GM12878 (cell line): Measurements from ENCODE around the gene DIP2C. TPM values are rescaled to one million over a fixed set of nuclear protein-coding genes. Genes with fewer than 3 reads are reported as not detected.

Experiments
- ATAC-seq: fragments of 200-7000 bp; cut with Tn5 transposase; 3 replicates; pipeline ENCODE4 v1.9.1; 2020; ENCODE audit warnings: mild to moderate bottlenecking, moderate library complexity
- BruUV-seq: library from RNA; stranded (reverse); fragments of 400-500 nt; replicated peaks from 2 replicates; lab custom pipeline; 2021; lab: Mats Ljungman, UMichigan
- CTCF ChIA-PET: fragments of 300-600 bp; sonication (Branson Sonifier 250); formaldehyde crosslinking; extraction: SDS; loops from one replicate; lab custom pipeline; 2021; ENCODE audit warnings: inconsistent platforms; lab: Yijun Ruan, JAX
- POLR2A ChIA-PET: fragments of 350-600 bp; formaldehyde crosslinking; extraction: SDS; loops from one replicate; lab custom pipeline; 2021; ENCODE audit warnings: inconsistent platforms; lab: Charles Lee
- RAD21 ChIA-PET: fragments of 300-600 bp; sonication (Branson Sonifier 250); formaldehyde crosslinking; loops from one replicate; lab custom pipeline; 2023; ENCODE audit warnings: antibody characterized with exemption; ENCODE audit not compliant: unreplicated experiment; lab: Charles Lee
- SMC1A ChIA-PET: fragments of 300-600 bp; sonication (Branson Sonifier 250); formaldehyde crosslinking; loops from one replicate; lab custom pipeline; 2023; ENCODE audit not compliant: unreplicated experiment, uncharacterized antibody; lab: Charles Lee
- DNase-seq: peaks from one replicate; pipeline ENCODE4 v3.0.0-alpha.2; 2011; ENCODE audit warnings: low read depth, low spot score
- FAIRE-seq: peaks from 3 replicates; lab custom pipeline; 2011; peaks lifted over from hg19 to GRCh38; lab: Jason Lieb, UNC
- H2AFZ ChIP-seq: 2 replicates; pipeline ENCODE4 v1.6.0; 2011; ENCODE audit warnings: low read depth, low read length, control low read depth; ENCODE audit not compliant: control insufficient read depth
- H3K27ac ChIP-seq: 2 replicates; pipeline ENCODE4 v1.5.1; 2011; ENCODE audit warnings: control low read depth; ENCODE audit not compliant: control insufficient read depth, insufficient read depth
- H3K27me3 ChIP-seq, 2 experiments: replicated peaks in 1 of 2; 2 replicates each; pipeline versions ENCODE4 v1.6.0 to v1.6.1; 2011; ENCODE audit warnings: low read length in 1 of 2; ENCODE audit not compliant: control insufficient read depth in 2 of 2, insufficient read depth in 2 of 2
- H3K36me3 ChIP-seq, 2 experiments: 2 replicates each; pipeline ENCODE4 v1.5.1; 2011; ENCODE audit warnings: low read length in 1 of 2; ENCODE audit not compliant: control insufficient read depth in 2 of 2, insufficient read depth in 2 of 2
- H3K4me1 ChIP-seq: 2 replicates; pipeline ENCODE4 v1.6.1; 2011; ENCODE audit warnings: mild to moderate bottlenecking, low read length, moderate library complexity, mixed read lengths; ENCODE audit not compliant: control insufficient read depth, insufficient read depth
- H3K4me2 ChIP-seq: 2 replicates; pipeline ENCODE4 v1.6.0; 2011; ENCODE audit warnings: control low read depth; ENCODE audit not compliant: control insufficient read depth, insufficient read depth
- H3K4me3 ChIP-seq: fragments of 200-600 bp; sonication (generic); 2 replicates; pipeline ENCODE4 v1.5.1; 2016
- H3K79me2 ChIP-seq: 2 replicates; pipeline ENCODE4 v1.6.0; 2011; ENCODE audit warnings: low read length; ENCODE audit not compliant: control insufficient read depth, insufficient read depth
- H3K9ac ChIP-seq: 2 replicates; pipeline ENCODE4 v1.8.0; 2011; ENCODE audit warnings: low read length, control low read depth, mixed read lengths; ENCODE audit not compliant: control insufficient read depth, insufficient read depth
- H3K9me3 ChIP-seq: replicated peaks from 3 replicates; pipeline ENCODE4 v1.5.1; 2011; ENCODE audit warnings: mild to moderate bottlenecking, low read length; ENCODE audit not compliant: control insufficient read depth, insufficient read depth
- H4K20me1 ChIP-seq: 2 replicates; pipeline ENCODE4 v1.6.0; 2011; ENCODE audit not compliant: control insufficient read depth, insufficient read depth
- ATF2 ChIP-seq: IDR thresholded peaks from 2 replicates; pipeline ENCODE4 v1.6.1; 2012; ENCODE audit warnings: low read length, inconsistent platforms
- CUX1 ChIP-seq: IDR thresholded peaks from 2 replicates; pipeline ENCODE4 v1.6.1; 2012; ENCODE audit warnings: improper control_type of control experiment, low read depth, low read length; ENCODE audit not compliant: insufficient replicate concordance
- KAT2A ChIP-seq: conservative IDR thresholded peaks from 2 replicates; pipeline ENCODE4 v1.6.1; 2011; ENCODE audit warnings: low read depth, low read length; ENCODE audit not compliant: control insufficient read depth
- MYB ChIP-seq: fragments of 150-350 bp; IDR thresholded peaks from 2 replicates; pipeline ENCODE4 v1.6.1; 2014; ENCODE audit warnings: mild to moderate bottlenecking, low read depth, low read length, borderline replicate concordance
- RAD51 ChIP-seq: fragments of 450-650 bp; IDR thresholded peaks from 2 replicates; pipeline ENCODE4 v1.6.1; 2016; ENCODE audit warnings: moderate library complexity, mild to moderate bottlenecking, inconsistent platforms
- REST ChIP-seq: IDR thresholded peaks from 2 replicates; pipeline ENCODE4 v1.6.1; 2012; ENCODE audit warnings: mild to moderate bottlenecking, low read depth, low read length
- SIX5 ChIP-seq: IDR thresholded peaks from 2 replicates; pipeline ENCODE4 v1.6.1; 2011; ENCODE audit warnings: mild to moderate bottlenecking, low read depth, low read length, moderate library complexity; ENCODE audit not compliant: severe bottlenecking
- SMAD1 ChIP-seq: fragments of 450-650 bp; IDR thresholded peaks from 2 replicates; pipeline ENCODE4 v1.6.1; 2018; ENCODE audit warnings: mild to moderate bottlenecking, low read depth; ENCODE audit not compliant: partially characterized antibody
- SREBF2 ChIP-seq: IDR thresholded peaks from 2 replicates; pipeline ENCODE4 v1.6.1; 2012; ENCODE audit warnings: mild to moderate bottlenecking, low read length
- STAT3 ChIP-seq: IDR thresholded peaks from 2 replicates; pipeline ENCODE4 v1.6.1; 2011; ENCODE audit warnings: low read depth, low read length, improper control_type of control experiment
- SUZ12 ChIP-seq: fragments of 200-600 bp; sonication (generic); IDR thresholded peaks from one replicate; pipeline ENCODE4 v1.6.1; 2018; ENCODE audit warnings: antibody characterized with exemption, mild to moderate bottlenecking; ENCODE audit not compliant: unreplicated experiment
- ZNF217 ChIP-seq: fragments of 450-650 bp; IDR thresholded peaks from 2 replicates; pipeline ENCODE4 v1.6.1; 2017; ENCODE audit warnings: antibody characterized with exemption, mild to moderate bottlenecking
- ZZZ3 ChIP-seq: IDR thresholded peaks from 2 replicates; pipeline ENCODE4 v1.6.1; 2011; ENCODE audit warnings: low read depth; ENCODE audit not compliant: control insufficient read depth, insufficient read length
- WGBS: methylation state at CpG from one replicate; pipeline ENCODE4 v1.1.6; 2016; ENCODE audit warnings: low lambda C conversion rate; ENCODE audit not compliant: insufficient replicate concordance, insufficient coverage; ENCODE audit errors: missing lambda C conversion rate; 5-methylcytosine and 5-hydroxymethylcytosine counted together
- in situ Hi-C: fragments of 300-500 bp; cut with MboI; formaldehyde crosslinking; loops from 9 replicates; pipeline ENCODE4 v1.14.3; 2018; ENCODE audit warnings: mixed read lengths
- intact Hi-C: fragments of 100-400 bp; cut with micrococcal nuclease; formaldehyde crosslinking; loops from one replicate; pipeline ENCODE4 v1.14.2; 2022; ENCODE audit not compliant: unreplicated experiment
- polyA plus RNA-seq, 11 experiments: library from polyadenylated mRNA; depleted of rRNA in 4 of 11; unstranded in 6 of 11; stranded (reverse) in 5 of 11; fragments of >200 nt; fragmentation: Nextera tagmentation in 4 of 11; fragmentation: Illumina TruSeq in 1 of 11; extraction: Ambion mirVana in 4 of 11; extraction: Trizol in 1 of 11; gene quantifications; 1 replicate in 1 of 11; 2 replicates in 10 of 11; pipeline versions ENCODE4 v1.2.1 to v1.2.3, GENCODE V29; 2011 to 2016; ENCODE audit warnings: inconsistent platforms in 2 of 11, missing spikeins in 2 of 11, low read depth in 1 of 11
- total RNA-seq, 4 experiments: library from RNA; depleted of rRNA in 3 of 4; stranded (reverse); fragments of >200 nt in 3 of 4; fragmentation: Illumina TruSeq in 1 of 4; extraction: Trizol in 1 of 4; gene quantifications; 2 replicates each; pipeline versions ENCODE4 v1.2.1 to v1.2.3, GENCODE V29; 2013 to 2021

The DIP2C gene
- total and polyA plus RNA-seq, 10 of the 15 experiments (the other 5 are each of a cell fraction or from before 2014, with no cell fraction given) = 0.01 to 0.10 (median 0.06) TPM

GRCh38 chr10:384538-385305 is 304.7 kb downstream of the DIP2C start:
- ChIA-PET SMC1A (interaction anchor here (0.6 kb wide), 1 partner anchor 24 kb away, joined by 3 read pairs; no protein-coding TSS in a partner anchor), CTCF (no interaction called here), POLR2A (interaction anchor here (0.6 kb wide), 1 partner anchor 23 kb away, joined by 3 read pairs; no protein-coding TSS in a partner anchor), RAD21 (no interaction called here)
- in situ Hi-C loops (no loop called here), intact Hi-C loops (no loop called here)
- Histone ChIP-seq H3K27ac (no peak overlapping the region), H3K27me3 (no peaks in the 10 kb centered on the region), H2AFZ (no peak overlapping the region), H3K9me3 (no peaks in the 10 kb centered on the region), H4K20me1 (no peaks in the 10 kb centered on the region), H3K4me3 (no peak overlapping the region), H3K4me1 (no peaks in the 10 kb centered on the region), H3K36me3 (no peaks in the 10 kb centered on the region), H3K9ac (no peak overlapping the region), H3K4me2 (no peak overlapping the region), H3K79me2 (no peaks in the 10 kb centered on the region)
- WGBS = 78% methylated on average over 27 of the region's 27 CpGs
- no peak for TF ChIP-seq REST
- no peak for TF ChIP-seq SUZ12
- no peak for TF ChIP-seq CUX1
- TF ChIP-seq ZZZ3 = no peak
- TF ChIP-seq SIX5 = no peak
- TF ChIP-seq RAD51 = no peak
- no peak for TF ChIP-seq STAT3
- no peak for TF ChIP-seq ATF2
- TF ChIP-seq MYB = no peak
- no peak for TF ChIP-seq ZNF217
- TF ChIP-seq SMAD1 = no peak
- no peak for TF ChIP-seq KAT2A
- no peak for TF ChIP-seq SREBF2
- BruUV-seq = no TSS peak
- FAIRE-seq (no peak), ATAC-seq (no peak), DNase-seq (no peak)
